Naive thymus-derived CD8-positive, alpha-beta T cell (primary cell): Measurements from ENCODE around the gene MAP3K2. TPM values are rescaled to one million over a fixed set of nuclear protein-coding genes. Genes with fewer than 3 reads are reported as not detected.

Experiments used
- ATAC-seq, 2 donors: fragments of 150-1000 bp; cut with Tn5 transposase in 1 of 2; sonication (Bioruptor Pico), chemical (Tn5 transposase) in 1 of 2; 1 replicate in 1 of 2; 2 replicates in 1 of 2; pipeline ENCODE4 v1.10.0; 2021; ENCODE audit warnings: mild to moderate bottlenecking in 2 of 2, moderate library complexity in 2 of 2
- POLR2A ChIA-PET: fragments of 350-600 bp; sonication (Branson Sonifier 250); formaldehyde crosslinking; loops from one replicate; lab custom pipeline; 2021; ENCODE audit warnings: antibody characterized with exemption; lab: Charles Lee
- DNase-seq, 10 donors: peaks; one replicate each; pipeline versions ENCODE4 v3.0.0 to v3.0.0-alpha.2; 2020 to 2022
- H3K27ac Mint-ChIP-seq, 10 donors: one replicate each; pipeline ENCODE4 v1.8.0; 2020 to 2022; ENCODE audit warnings: mild to moderate bottlenecking in 10 of 10, mixed read lengths in 10 of 10, moderate library complexity in 4 of 10, inconsistent platforms in 1 of 10
- H3K27me3 Mint-ChIP-seq, 5 donors: one replicate each; pipeline ENCODE4 v1.8.0; 2021 to 2022; ENCODE audit warnings: mixed read lengths in 5 of 5
- H3K36me3 Mint-ChIP-seq, 3 donors: one replicate each; pipeline ENCODE4 v1.8.0; 2020 to 2022; ENCODE audit warnings: mixed read lengths in 3 of 3, mild to moderate bottlenecking in 2 of 3, inconsistent platforms in 1 of 3
- H3K4me1 Mint-ChIP-seq, 4 donors: one replicate each; pipeline ENCODE4 v1.8.0; 2021 to 2022; ENCODE audit warnings: mixed read lengths in 4 of 4
- H3K4me3 Mint-ChIP-seq, 10 donors: one replicate each; pipeline ENCODE4 v1.8.0; 2020 to 2022; ENCODE audit warnings: mild to moderate bottlenecking in 10 of 10, mixed read lengths in 10 of 10, moderate library complexity in 6 of 10, inconsistent platforms in 1 of 10
- H3K9me3 Mint-ChIP-seq, 9 donors: one replicate each; pipeline ENCODE4 v1.8.0; 2020 to 2022; ENCODE audit warnings: mixed read lengths in 9 of 9, mild to moderate bottlenecking in 3 of 9, inconsistent platforms in 1 of 9, moderate library complexity in 1 of 9
- polyA plus RNA-seq, 3 donors: library from polyadenylated mRNA; unstranded; fragments of 300-500 nt; fragmentation: Illumina TruSeq; gene quantifications; one replicate each; pipeline ENCODE4 v1.2.3, GENCODE V29; 2021
- total RNA-seq, 8 experiments: library from RNA in 2 of 8; stranded (reverse) in 2 of 8; gene quantifications; one replicate each; pipeline ENCODE4 v1.2.3 and lab custom pipeline; 2021 to 2026

MAP3K2 gene
- total and polyA plus RNA-seq, 5 experiments from 2014 or later: 36.0 to 80.6 (median 51.9) TPM

- Mint-ChIP-seq H3K27me3 (no peaks in the 10 kb centered on the region), H3K4me3 (peak overlapping the region; percentile 86 to 95 (median 90)), H3K9me3 (peaks cover 0 to 2% (median 0%) of the 10 kb centered on the region in 9 donors), H3K27ac (peak overlapping the region in 9 of 10 donors; percentile 56 to 98 (median 90)), H3K36me3 (peaks cover 0 to 8% (median 8%) of the 10 kb centered on the region in 3 donors), H3K4me1 (peaks cover 41 to 84% (median 77%) of the 10 kb centered on the region in 4 donors)
- ATAC-seq (no peak), DNase-seq (no peak)
- POLR2A ChIA-PET: no interaction called here
Observed at GRCh38 chr2:127386246-127386645, 1.5 kb downstream of the MAP3K2 start.

GRCh38 chr2:127384529-127384928 is 3.2 kb downstream of the MAP3K2 start:
- no peaks in the 10 kb centered on the region for H3K27me3 Mint-ChIP-seq
- POLR2A ChIA-PET: interaction anchor here (1.2 kb wide), 1 partner anchor 90 kb away, joined by 4 read pairs; the partner anchor contains the start of gene ERCC3
- H3K36me3 Mint-ChIP-seq: peaks cover 0 to 8% (median 8%) of the 10 kb centered on the region in 3 donors
- peaks cover 40 to 85% (median 81%) of the 10 kb centered on the region in 4 donors for H3K4me1 Mint-ChIP-seq
- peak overlapping the region in 6 of 10 donors; percentile 3 to 64 (median 17) for H3K4me3 Mint-ChIP-seq
- H3K9me3 Mint-ChIP-seq: peaks cover 0 to 2% (median 0%) of the 10 kb centered on the region in 9 donors
- ATAC-seq: no peak
- peak overlapping the region in 7 of 10 donors; percentile 9 to 73 (median 45) for H3K27ac Mint-ChIP-seq
- DNase-seq: no peak

- H3K36me3 Mint-ChIP-seq: peaks cover 0 to 8% (median 8%) of the 10 kb centered on the region in 3 donors
Observed at GRCh38 chr2:127382831-127383230, 4.9 kb downstream of the MAP3K2 start.

GRCh38 chr2:127381762-127382161 is 6.0 kb downstream of the MAP3K2 start:
- ATAC-seq (no peak), DNase-seq (no peak)
- Mint-ChIP-seq H3K27me3 (no peaks in the 10 kb centered on the region), H3K36me3 (peaks cover 0 to 12% (median 8%) of the 10 kb centered on the region in 3 donors), H3K27ac (peak overlapping the region in 4 of 10 donors; percentile 9 to 39 (median 18)), H3K4me3 (peak overlapping the region in 4 of 10 donors; percentile 1 to 55 (median 19)), H3K4me1 (peaks cover 33 to 86% (median 79%) of the 10 kb centered on the region in 4 donors), H3K9me3 (no peaks in the 10 kb centered on the region)
- POLR2A ChIA-PET: no interaction called here

More at GRCh38 chr2:127382831-127383230, 4.9 kb downstream of the MAP3K2 start:
- ATAC-seq: no peak
- no peak for DNase-seq
- peaks cover 0 to 2% (median 0%) of the 10 kb centered on the region in 9 donors for H3K9me3 Mint-ChIP-seq
- POLR2A ChIA-PET: no interaction called here
- H3K27ac Mint-ChIP-seq: peak overlapping the region in 5 of 10 donors; percentile 15 to 53 (median 34)
- peaks cover 33 to 83% (median 78%) of the 10 kb centered on the region in 4 donors for H3K4me1 Mint-ChIP-seq
- peak overlapping the region in 5 of 10 donors; percentile 3 to 43 (median 19) for H3K4me3 Mint-ChIP-seq
- H3K27me3 Mint-ChIP-seq: no peaks in the 10 kb centered on the region

GRCh38 chr2:127379712-127380355 is 7.9 kb downstream of the MAP3K2 start:
- no peak for ATAC-seq
- H3K36me3 Mint-ChIP-seq: peaks cover 4 to 19% (median 14%) of the 10 kb centered on the region in 3 donors
- no peak for DNase-seq
- no peak overlapping the region for H3K4me3 Mint-ChIP-seq
- peak overlapping the region in 3 of 10 donors; percentile 10 to 39 (median 11) for H3K27ac Mint-ChIP-seq
- peaks cover 0 to 15% (median 7%) of the 10 kb centered on the region in 9 donors for H3K9me3 Mint-ChIP-seq
- peaks cover 29 to 73% (median 66%) of the 10 kb centered on the region in 4 donors for H3K4me1 Mint-ChIP-seq
- H3K27me3 Mint-ChIP-seq: no peaks in the 10 kb centered on the region
- POLR2A ChIA-PET: interaction anchor here (0.6 kb wide), 1 partner anchor 7 kb away, joined by 3 read pairs; no protein-coding TSS in a partner anchor

- DNase-seq (no peak), ATAC-seq (no peak)
- H3K4me1 Mint-ChIP-seq: peaks cover 28 to 65% (median 59%) of the 10 kb centered on the region in 4 donors
- peaks cover 14 to 23% (median 15%) of the 10 kb centered on the region in 3 donors for H3K36me3 Mint-ChIP-seq
- H3K27ac Mint-ChIP-seq: peak overlapping the region in 1 of 10 donors; percentile 53
- POLR2A ChIA-PET: interaction anchor here (0.6 kb wide), 1 partner anchor 8 kb away, joined by 3 read pairs; no protein-coding TSS in a partner anchor
- H3K9me3 Mint-ChIP-seq: peaks cover 4 to 26% (median 16%) of the 10 kb centered on the region in 9 donors
- no peaks in the 10 kb centered on the region for H3K27me3 Mint-ChIP-seq
- peak overlapping the region in 1 of 10 donors; percentile 8 for H3K4me3 Mint-ChIP-seq
Observed at GRCh38 chr2:127378720-127379119, 9.1 kb downstream of the MAP3K2 start.

GRCh38 chr2:127377262-127377661 is 10.5 kb downstream of the MAP3K2 start:
- Mint-ChIP-seq H3K4me3 (peak overlapping the region in 1 of 10 donors; percentile 10), H3K9me3 (peaks cover 4 to 39% (median 24%) of the 10 kb centered on the region in 9 donors), H3K27me3 (no peaks in the 10 kb centered on the region), H3K36me3 (peaks cover 11 to 31% (median 21%) of the 10 kb centered on the region in 3 donors), H3K4me1 (peaks cover 19 to 55% (median 50%) of the 10 kb centered on the region in 4 donors), H3K27ac (peak overlapping the region in 2 of 10 donors; percentile 54 to 55)
- DNase-seq: no peak
- POLR2A ChIA-PET: interaction anchor here (0.6 kb wide), 1 partner anchor 195 kb away, joined by 3 read pairs; no protein-coding TSS in a partner anchor
- ATAC-seq: no peak

GRCh38 chr2:127376257-127376656 is 11.5 kb downstream of the MAP3K2 start:
- peaks cover 14 to 40% (median 21%) of the 10 kb centered on the region in 3 donors for H3K36me3 Mint-ChIP-seq
- DNase-seq (no peak), ATAC-seq (no peak)
- no peak overlapping the region for H3K4me3 Mint-ChIP-seq
- H3K9me3 Mint-ChIP-seq: peaks cover 4 to 49% (median 31%) of the 10 kb centered on the region in 9 donors
- no peak overlapping the region for H3K27ac Mint-ChIP-seq
- H3K4me1 Mint-ChIP-seq: peaks cover 22 to 53% (median 51%) of the 10 kb centered on the region in 4 donors
- POLR2A ChIA-PET: interaction anchor here (0.7 to 1.0 kb wide), 2 partner anchors 13 to 102 kb away, joined by 3 read pairs; no protein-coding TSS in a partner anchor
- no peaks in the 10 kb centered on the region for H3K27me3 Mint-ChIP-seq

GRCh38 chr2:127373362-127374083 is 14.3 kb downstream of the MAP3K2 start:
- POLR2A ChIA-PET: no interaction called here
- peaks cover 14 to 54% (median 28%) of the 10 kb centered on the region in 3 donors for H3K36me3 Mint-ChIP-seq
- H3K4me3 Mint-ChIP-seq: peak overlapping the region in 1 of 10 donors; percentile 5
- H3K9me3 Mint-ChIP-seq: peaks cover 4 to 57% (median 34%) of the 10 kb centered on the region in 9 donors
- DNase-seq (no peak), ATAC-seq (no peak)
- no peak overlapping the region for H3K27ac Mint-ChIP-seq
- H3K27me3 Mint-ChIP-seq: no peaks in the 10 kb centered on the region
- H3K4me1 Mint-ChIP-seq: peaks cover 19 to 45% (median 37%) of the 10 kb centered on the region in 4 donors

GRCh38 chr2:127371037-127371436 is 16.7 kb downstream of the MAP3K2 start:
- peaks cover 4 to 52% (median 33%) of the 10 kb centered on the region in 9 donors for H3K9me3 Mint-ChIP-seq
- POLR2A ChIA-PET: no interaction called here
- no peak overlapping the region for H3K27ac Mint-ChIP-seq
- ATAC-seq (no peak), DNase-seq (no peak)
- H3K27me3 Mint-ChIP-seq: no peaks in the 10 kb centered on the region
- H3K4me3 Mint-ChIP-seq: no peak overlapping the region
- H3K36me3 Mint-ChIP-seq: peaks cover 10 to 46% (median 28%) of the 10 kb centered on the region in 3 donors
- H3K4me1 Mint-ChIP-seq: peaks cover 15 to 48% (median 42%) of the 10 kb centered on the region in 4 donors

- peaks cover 0 to 43% (median 26%) of the 10 kb centered on the region in 9 donors for H3K9me3 Mint-ChIP-seq
- H3K27ac Mint-ChIP-seq: no peak overlapping the region
- POLR2A ChIA-PET: no interaction called here
- H3K4me3 Mint-ChIP-seq: no peak overlapping the region
- peaks cover 19 to 56% (median 47%) of the 10 kb centered on the region in 4 donors for H3K4me1 Mint-ChIP-seq
- H3K27me3 Mint-ChIP-seq: no peaks in the 10 kb centered on the region
- ATAC-seq (no peak), DNase-seq (no peak)
- H3K36me3 Mint-ChIP-seq: peaks cover 6 to 42% (median 24%) of the 10 kb centered on the region in 3 donors
Observed at GRCh38 chr2:127370010-127370409, 17.8 kb downstream of the MAP3K2 start.

GRCh38 chr2:127365211-127365643 is 22.5 kb downstream of the MAP3K2 start:
- DNase-seq (no peak), ATAC-seq (peak; percentile 67 to 71)
- POLR2A ChIA-PET: interaction anchor here (0.7 to 1.2 kb wide), 3 partner anchors 22 to 51 kb away, joined by 3 read pairs; no protein-coding TSS in a partner anchor
- Mint-ChIP-seq H3K27ac (peak overlapping the region in 7 of 10 donors; percentile 1 to 68 (median 24)), H3K36me3 (peaks cover 0 to 8% (median 0%) of the 10 kb centered on the region in 3 donors), H3K4me3 (peak overlapping the region in 4 of 10 donors; percentile 10 to 19 (median 17)), H3K9me3 (peaks cover 0 to 8% (median 0%) of the 10 kb centered on the region in 9 donors), H3K4me1 (peaks cover 27 to 69% (median 60%) of the 10 kb centered on the region in 4 donors), H3K27me3 (no peaks in the 10 kb centered on the region)
